ENCODE measurements around the gene MGLL.

Gene MGLL

DNA sequence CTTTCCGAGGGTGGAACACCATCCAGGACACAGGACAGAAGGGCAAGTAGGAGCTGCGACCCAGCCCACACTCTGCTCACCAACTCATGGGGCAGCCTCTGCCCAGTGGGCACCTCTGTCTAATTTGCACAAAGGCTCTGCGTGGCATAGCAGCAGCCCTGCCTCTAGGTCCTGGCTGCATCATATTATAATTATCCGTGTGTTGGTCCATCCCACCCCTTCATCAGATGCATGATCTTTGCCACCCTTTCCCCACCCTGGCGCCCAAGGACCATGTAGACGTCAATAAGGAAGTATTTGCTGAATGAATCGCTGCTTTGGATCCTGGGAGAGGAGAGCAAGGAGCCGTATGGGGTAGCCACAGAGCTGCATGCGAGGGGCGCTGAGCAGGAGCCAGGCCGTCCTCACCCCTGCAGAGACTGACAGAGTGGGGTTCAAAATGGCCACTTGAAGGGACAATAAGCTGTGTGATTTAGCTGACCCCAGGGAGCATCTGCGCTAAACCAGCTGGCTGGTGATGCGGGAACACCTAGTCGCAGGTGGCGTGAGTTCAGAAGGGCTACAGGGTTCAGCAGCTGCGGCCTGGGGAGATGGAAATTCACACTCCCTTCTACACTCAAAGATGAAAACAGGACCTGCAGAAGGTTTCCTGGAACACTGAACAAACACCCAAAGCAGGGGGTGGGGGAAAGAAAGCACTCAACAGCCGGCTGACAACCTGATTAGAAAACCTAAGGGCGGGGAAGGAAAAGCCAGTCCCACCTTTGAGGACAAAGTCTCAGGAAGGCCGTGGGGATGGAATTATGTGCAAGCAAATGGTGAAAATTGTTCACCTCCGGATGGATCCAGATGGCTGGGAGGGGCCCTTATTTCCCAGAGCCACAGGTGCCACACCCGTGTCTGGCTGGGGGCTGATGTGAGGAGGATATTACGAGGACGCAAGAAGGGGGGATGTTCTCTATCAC is 6.4 kb downstream of the MGLL start:
- TF ChIP-seq, protein P1, sequence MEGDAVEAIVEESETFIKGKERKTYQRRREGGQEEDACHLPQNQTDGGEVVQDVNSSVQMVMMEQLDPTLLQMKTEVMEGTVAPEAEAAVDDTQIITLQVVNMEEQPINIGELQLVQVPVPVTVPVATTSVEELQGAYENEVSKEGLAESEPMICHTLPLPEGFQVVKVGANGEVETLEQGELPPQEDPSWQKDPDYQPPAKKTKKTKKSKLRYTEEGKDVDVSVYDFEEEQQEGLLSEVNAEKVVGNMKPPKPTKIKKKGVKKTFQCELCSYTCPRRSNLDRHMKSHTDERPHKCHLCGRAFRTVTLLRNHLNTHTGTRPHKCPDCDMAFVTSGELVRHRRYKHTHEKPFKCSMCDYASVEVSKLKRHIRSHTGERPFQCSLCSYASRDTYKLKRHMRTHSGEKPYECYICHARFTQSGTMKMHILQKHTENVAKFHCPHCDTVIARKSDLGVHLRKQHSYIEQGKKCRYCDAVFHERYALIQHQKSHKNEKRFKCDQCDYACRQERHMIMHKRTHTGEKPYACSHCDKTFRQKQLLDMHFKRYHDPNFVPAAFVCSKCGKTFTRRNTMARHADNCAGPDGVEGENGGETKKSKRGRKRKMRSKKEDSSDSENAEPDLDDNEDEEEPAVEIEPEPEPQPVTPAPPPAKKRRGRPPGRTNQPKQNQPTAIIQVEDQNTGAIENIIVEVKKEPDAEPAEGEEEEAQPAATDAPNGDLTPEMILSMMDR (IDR thresholded peaks at IDR 0.05; ENCODE audit: control insufficient read depth, extremely low read depth, insufficient read depth) = no peak
- H3K4me3 ChIP-seq (ENCODE audit: low read depth, low read length) = no peak overlapping the region
- DNase-seq (ENCODE audit: low read depth) = no peak

GRCh38 chr3:127815001-127815400 is 7.3 kb downstream of the MGLL start:
- H3K4me3 ChIP-seq (ENCODE audit: low read depth, low read length) = no peak overlapping the region
- no peak for DNase-seq (ENCODE audit: low read depth)
- TF ChIP-seq, protein P1 (IDR thresholded peaks at IDR 0.05; ENCODE audit: control insufficient read depth, extremely low read depth, insufficient read depth) = no peak

GRCh38 chr3:127814325-127814781 is 8.0 kb downstream of the MGLL start:
- DNase-seq (ENCODE audit: low read depth) = no peak
- TF ChIP-seq, protein P1 (IDR thresholded peaks at IDR 0.05; ENCODE audit: control insufficient read depth, extremely low read depth, insufficient read depth) = no peak
- H3K4me3 ChIP-seq (ENCODE audit: low read depth, low read length) = no peak overlapping the region

GRCh38 chr3:127812151-127812550 is 10.2 kb downstream of the MGLL start:
- H3K4me3 ChIP-seq (ENCODE audit: low read depth, low read length) = no peak overlapping the region
- DNase-seq (ENCODE audit: low read depth) = no peak
- TF ChIP-seq, protein P1 (IDR thresholded peaks at IDR 0.05; ENCODE audit: control insufficient read depth, extremely low read depth, insufficient read depth) = no peak

GRCh38 chr3:127811717-127812116 is 10.6 kb downstream of the MGLL start:
- no peak overlapping the region for H3K4me3 ChIP-seq (ENCODE audit: low read depth, low read length)
- DNase-seq (ENCODE audit: low read depth) = no peak
- TF ChIP-seq, protein P1 (IDR thresholded peaks at IDR 0.05; ENCODE audit: control insufficient read depth, extremely low read depth, insufficient read depth) = no peak

DNA sequence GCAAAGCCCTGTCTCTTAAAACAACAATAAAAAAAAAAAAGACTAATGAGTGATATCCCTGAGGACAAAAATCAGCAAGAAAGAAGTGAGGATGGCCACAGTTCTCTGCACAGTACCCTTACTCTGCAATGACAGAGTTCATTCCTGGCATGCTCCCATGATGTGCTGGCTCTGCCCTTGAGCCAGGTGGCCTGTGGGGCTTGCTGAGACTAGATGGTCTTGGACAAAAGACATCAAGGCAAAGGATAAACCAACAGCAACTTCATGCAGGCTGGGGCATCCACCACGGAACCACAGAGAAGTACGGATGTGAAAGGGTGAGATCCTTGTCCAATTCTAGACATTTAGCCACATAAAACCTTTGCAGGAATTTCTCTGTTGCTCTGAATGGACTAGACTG is 12.7 kb downstream of the MGLL start:
- H3K4me3 ChIP-seq (ENCODE audit: low read depth, low read length) = no peak overlapping the region
- TF ChIP-seq, protein P1 (IDR thresholded peaks at IDR 0.05; ENCODE audit: control insufficient read depth, extremely low read depth, insufficient read depth) = no peak
- DNase-seq (ENCODE audit: low read depth) = no peak

Data from LNCaP clone FGC (cell line).